Esophagus (tissue), 2 donors: Measurements from ENCODE around the gene SURF2. TPM values are rescaled to one million over a fixed set of nuclear protein-coding genes. Genes with fewer than 3 reads are reported as not detected.

ENCODE experiments used
- H3K27ac ChIP-seq, 2 donors: one replicate each; pipeline ENCODE4 v1.5.1; 2013; ENCODE audit warnings: low read depth in 2 of 2, mild to moderate bottlenecking in 2 of 2, inconsistent platforms in 1 of 2, low read length in 1 of 2, moderate library complexity in 1 of 2
- H3K27me3 ChIP-seq, 2 donors: one replicate each; pipeline ENCODE4 v1.6.1; 2013; ENCODE audit warnings: low read length in 2 of 2, control low read depth in 1 of 2, mild to moderate bottlenecking in 1 of 2; ENCODE audit not compliant: insufficient read depth in 2 of 2, control insufficient read depth in 1 of 2
- H3K36me3 ChIP-seq, 2 donors: one replicate each; pipeline ENCODE4 v1.6.1; 2013; ENCODE audit warnings: low read length in 1 of 2; ENCODE audit not compliant: control insufficient read depth in 2 of 2, insufficient read depth in 2 of 2
- H3K4me1 ChIP-seq, 2 donors: one replicate each; pipeline ENCODE4 v1.6.1; 2013; ENCODE audit warnings: low read length in 1 of 2; ENCODE audit not compliant: control insufficient read depth in 2 of 2, insufficient read depth in 2 of 2
- H3K4me3 ChIP-seq, 2 donors: one replicate each; pipeline ENCODE4 v1.5.1; 2013; ENCODE audit warnings: low read length in 2 of 2, mild to moderate bottlenecking in 2 of 2, low read depth in 1 of 2, moderate library complexity in 1 of 2
- H3K9me3 ChIP-seq, 2 donors: one replicate each; pipeline ENCODE4 v1.6.1; 2013; ENCODE audit warnings: mild to moderate bottlenecking in 2 of 2, low read depth in 1 of 2, low read length in 1 of 2, moderate library complexity in 1 of 2; ENCODE audit not compliant: control insufficient read depth in 2 of 2, insufficient read depth in 1 of 2
- WGBS, 2 donors: extraction: QIAGEN DNeasy Blood & Tissue Kit; methylation state at CpG; one replicate each; pipeline ENCODE4 v1.1.7; 2013; 5-methylcytosine and 5-hydroxymethylcytosine counted together
- polyA plus RNA-seq, 2 donors: library from polyadenylated mRNA; stranded (reverse); fragments of 200-250 nt; gene quantifications; one replicate each; pipeline ENCODE4 v1.2.3, GENCODE V29; 2013
- donor health status: healthy with polysubstance abuse.
- donor health status: Bipolar disorder and iron deficiency.

SURF2 gene
- polyA plus RNA-seq, 2 donors = 32.9 to 36.4 TPM

DNA sequence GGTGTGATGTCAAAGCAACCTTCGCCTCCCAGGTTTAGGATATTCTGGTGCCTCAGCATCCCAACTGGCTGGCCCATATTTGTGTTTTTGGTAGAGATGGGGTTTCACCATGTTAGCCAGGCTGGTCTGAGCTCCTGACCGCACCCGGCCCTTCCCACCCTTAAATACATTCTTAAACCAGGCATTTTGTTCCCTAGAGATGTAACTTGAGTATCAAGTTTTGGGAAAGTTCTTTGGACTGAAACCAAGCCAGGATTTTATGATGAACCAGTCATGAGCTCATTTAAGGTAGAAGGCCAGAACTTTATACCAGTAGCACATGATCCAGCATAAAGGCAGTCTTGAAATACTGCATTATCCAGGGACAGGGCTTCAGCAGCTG is 4.8 kb upstream of the SURF2 start:
- peaks cover 7 to 36% of the 10 kb centered on the region in 2 donors for H3K36me3 ChIP-seq
- H3K9me3 ChIP-seq = no peaks in the 10 kb centered on the region
- peaks cover 0 to 10% of the 10 kb centered on the region in 2 donors for H3K4me1 ChIP-seq
- H3K27me3 ChIP-seq = no peaks in the 10 kb centered on the region
- H3K4me3 ChIP-seq = no peak overlapping the region
- H3K27ac ChIP-seq = no peak overlapping the region
- WGBS, 2 donors = 84 to 90% methylated on average over 3 of the region's 3 CpGs

DNA sequence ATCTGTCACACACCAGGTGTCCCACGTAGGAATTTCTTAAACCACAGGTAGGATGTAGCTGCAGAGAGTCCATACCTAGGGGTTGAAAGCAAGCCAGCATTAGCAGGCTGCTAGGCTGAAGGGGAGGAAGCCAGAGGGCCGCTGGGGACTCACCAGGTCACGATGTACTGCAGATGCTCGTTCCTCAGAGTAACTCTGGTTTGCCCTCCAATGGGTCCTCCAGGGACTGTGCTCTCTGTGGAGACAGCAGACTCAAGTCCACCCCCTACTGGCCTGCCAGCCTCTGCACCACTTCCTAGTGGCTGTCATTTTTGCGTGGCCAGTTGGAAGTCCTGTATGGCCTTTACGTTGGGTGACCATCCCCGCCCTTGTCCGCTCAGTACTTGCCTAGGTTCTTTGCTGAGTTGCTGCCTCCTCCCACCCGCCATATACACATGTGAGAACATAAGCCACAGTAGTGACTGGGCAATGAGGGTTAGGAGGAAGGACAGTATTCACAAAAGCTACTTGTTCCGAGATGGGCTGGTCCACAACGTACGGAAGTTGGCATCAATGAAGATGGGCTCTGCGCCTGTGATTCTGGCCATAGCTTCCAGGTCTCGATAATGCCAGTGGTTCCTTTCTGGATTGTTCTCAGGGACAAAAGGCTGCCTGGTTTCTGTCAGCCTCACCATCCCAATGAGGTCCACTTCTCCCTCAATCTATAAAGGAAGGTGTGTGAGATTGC is 4.3 kb upstream of the SURF2 start:
- Histone ChIP-seq H3K4me1 (peaks cover 0 to 8% of the 10 kb centered on the region in 2 donors), H3K27ac (no peak overlapping the region), H3K4me3 (no peak overlapping the region), H3K36me3 (peaks cover 7 to 36% of the 10 kb centered on the region in 2 donors), H3K27me3 (no peaks in the 10 kb centered on the region), H3K9me3 (no peaks in the 10 kb centered on the region)
- 68 to 75% methylated on average over 14 of the region's 14 CpGs for WGBS, 2 donors

DNA sequence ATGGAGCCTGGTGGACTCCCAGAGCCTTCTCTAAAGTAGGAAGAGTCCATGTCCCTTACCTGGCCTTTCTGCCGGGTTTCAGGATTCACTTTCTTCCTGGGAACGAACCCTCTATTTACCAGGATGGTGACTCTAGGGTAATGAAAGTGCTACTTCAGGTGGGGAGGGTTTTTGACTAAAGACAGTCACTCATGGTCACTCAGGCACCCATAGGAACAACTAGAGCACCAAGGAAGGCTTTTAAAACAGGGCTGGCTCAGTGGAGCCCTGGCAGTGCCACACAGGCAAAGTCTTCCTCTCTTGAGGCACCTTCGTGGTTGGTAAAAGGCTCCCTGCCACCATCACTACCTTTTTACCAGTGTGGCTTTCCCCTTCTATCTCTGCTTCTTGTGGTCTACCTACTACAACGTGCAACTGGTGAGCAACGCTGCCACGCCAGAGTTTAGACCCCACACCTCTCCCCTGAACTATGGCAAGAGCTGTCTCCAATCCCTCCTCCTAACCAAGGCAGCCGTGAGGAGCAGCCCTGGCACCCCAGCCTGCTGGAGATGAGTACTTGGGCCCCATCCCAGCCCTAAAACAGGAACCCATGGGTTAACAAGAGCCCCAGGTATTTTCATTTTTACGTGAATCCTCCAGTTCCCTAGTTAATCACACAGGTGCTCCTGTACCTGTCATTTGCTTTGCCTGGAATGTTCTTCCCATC is 3.6 kb upstream of the SURF2 start:
- Histone ChIP-seq H3K4me3 (no peak overlapping the region), H3K4me1 (peaks cover 2 to 15% of the 10 kb centered on the region in 2 donors), H3K27ac (no peak overlapping the region), H3K36me3 (peaks cover 7 to 36% of the 10 kb centered on the region in 2 donors), H3K27me3 (no peaks in the 10 kb centered on the region), H3K9me3 (no peaks in the 10 kb centered on the region)
- WGBS, 2 donors = 64 to 68% methylated on average over 8 of the region's 8 CpGs

DNA sequence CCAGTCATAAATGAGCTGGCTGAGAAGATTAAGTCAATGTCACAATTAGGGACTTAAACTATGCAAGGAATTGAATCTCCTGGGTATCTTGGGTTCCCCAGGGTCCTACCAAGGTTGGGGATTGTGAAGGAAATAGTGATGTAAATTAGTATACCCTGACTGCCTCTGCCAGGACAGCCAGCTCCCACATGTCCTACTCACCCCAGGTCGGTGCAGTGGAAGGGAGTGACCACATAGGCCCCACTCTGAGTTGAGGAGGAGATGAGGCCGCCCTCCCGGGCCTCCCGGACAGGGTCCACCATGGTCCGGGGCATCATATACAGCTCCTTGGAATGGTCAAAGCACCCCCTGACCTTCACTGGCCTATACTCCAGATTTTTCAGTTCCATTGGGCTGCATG is 2.8 kb upstream of the SURF2 start:
- H3K27me3 ChIP-seq = no peaks in the 10 kb centered on the region
- no peak overlapping the region for H3K4me3 ChIP-seq
- peaks cover 7 to 38% of the 10 kb centered on the region in 2 donors for H3K36me3 ChIP-seq
- H3K9me3 ChIP-seq = no peaks in the 10 kb centered on the region
- 77 to 88% methylated on average over 5 of the region's 5 CpGs for WGBS, 2 donors
- H3K4me1 ChIP-seq = peaks cover 4 to 18% of the 10 kb centered on the region in 2 donors
- no peak overlapping the region for H3K27ac ChIP-seq

DNA sequence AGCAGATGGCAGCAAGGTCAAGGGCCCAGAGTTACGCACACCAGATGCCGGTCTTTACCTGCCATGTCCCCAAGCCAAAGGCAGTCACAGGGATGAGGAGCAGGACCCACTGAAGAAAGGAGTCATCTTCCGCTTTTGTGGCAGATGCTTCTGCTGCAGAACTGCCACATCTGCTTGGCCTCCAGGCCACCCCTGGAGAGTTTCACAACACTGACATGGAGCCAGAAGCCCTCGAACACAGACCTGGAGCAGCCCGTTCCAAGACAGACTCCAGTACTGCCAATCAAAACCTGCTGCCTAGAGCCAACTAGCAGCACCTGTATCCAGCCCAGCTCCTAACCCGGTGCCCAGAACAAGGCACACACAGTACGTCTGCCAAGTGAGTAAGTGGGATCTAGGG is 1.6 kb upstream of the SURF2 start:
- peaks cover 4 to 22% of the 10 kb centered on the region in 2 donors for H3K4me1 ChIP-seq
- H3K27me3 ChIP-seq = no peaks in the 10 kb centered on the region
- peak overlapping the region in 1 of 2 donors; percentile 14 for H3K27ac ChIP-seq
- H3K9me3 ChIP-seq = no peaks in the 10 kb centered on the region
- H3K36me3 ChIP-seq = peaks cover 7 to 44% of the 10 kb centered on the region in 2 donors
- WGBS, 2 donors = 76 to 77% methylated on average over 7 of the region's 7 CpGs
- H3K4me3 ChIP-seq = no peak overlapping the region

DNA sequence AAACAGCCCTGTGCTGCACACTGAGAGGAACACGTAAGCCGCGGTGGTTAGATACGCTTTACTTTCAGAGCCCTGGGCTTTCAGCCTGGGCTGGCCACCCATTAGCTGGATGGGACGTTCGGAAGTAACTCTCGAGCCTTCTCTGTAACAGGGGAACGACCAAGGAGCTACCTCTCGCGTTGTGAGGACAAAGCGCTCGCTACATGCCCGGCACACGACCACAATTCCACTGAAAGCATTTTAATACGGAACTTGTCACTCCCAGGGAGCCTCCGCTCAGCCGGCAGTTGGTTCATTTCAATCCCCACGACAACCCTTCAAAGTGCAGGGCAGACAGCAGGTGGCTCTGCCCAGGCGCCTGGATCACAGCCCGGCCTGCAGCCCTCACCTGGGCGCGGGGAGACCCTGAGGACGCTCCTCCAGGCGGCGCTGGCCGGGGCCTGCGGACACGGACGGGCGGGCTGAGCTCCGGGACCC is 431 bp upstream of the SURF2 start:
- H3K4me1 ChIP-seq = peaks cover 4 to 26% of the 10 kb centered on the region in 2 donors
- WGBS, 2 donors = 0 to 1% methylated on average over 23 to 31 of the region's 31 CpGs

DNA sequence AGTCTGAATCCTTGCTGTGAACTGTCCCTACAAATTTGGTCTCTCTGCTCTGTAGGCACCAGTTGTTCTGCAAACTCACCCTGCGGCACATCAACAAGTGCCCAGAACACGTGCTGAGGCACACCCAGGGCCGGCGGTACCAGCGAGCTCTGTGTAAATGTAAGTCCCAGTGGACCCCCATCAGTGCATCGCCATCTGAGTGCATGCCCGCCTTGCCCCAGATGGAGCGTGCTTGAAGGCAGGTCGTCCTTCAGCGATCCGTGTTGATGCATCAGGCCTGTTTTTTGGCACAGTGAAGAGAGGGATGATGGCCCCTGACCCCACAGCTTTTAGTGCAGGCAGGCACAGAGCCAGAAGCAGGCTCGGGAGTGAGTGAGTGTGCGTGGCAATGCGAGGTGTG is 1.3 kb downstream of the SURF2 start:
- Histone ChIP-seq H3K27ac (no peak overlapping the region), H3K36me3 (peaks cover 1 to 44% of the 10 kb centered on the region in 2 donors), H3K4me1 (peaks cover 4 to 31% of the 10 kb centered on the region in 2 donors), H3K27me3 (no peaks in the 10 kb centered on the region), H3K4me3 (peak overlapping the region in 1 of 2 donors; percentile 86), H3K9me3 (peaks cover 0 to 2% of the 10 kb centered on the region in 2 donors)
- WGBS, 2 donors = 70 to 74% methylated on average over 14 of the region's 14 CpGs

More for the DNA sequence above, 431 bp upstream of the SURF2 start:
- Histone ChIP-seq H3K27ac (peak overlapping the region; percentile 77 to 80), H3K36me3 (peaks cover 4 to 45% of the 10 kb centered on the region in 2 donors), H3K4me3 (peak overlapping the region; percentile 68 to 86), H3K9me3 (no peaks in the 10 kb centered on the region), H3K27me3 (no peaks in the 10 kb centered on the region)

DNA sequence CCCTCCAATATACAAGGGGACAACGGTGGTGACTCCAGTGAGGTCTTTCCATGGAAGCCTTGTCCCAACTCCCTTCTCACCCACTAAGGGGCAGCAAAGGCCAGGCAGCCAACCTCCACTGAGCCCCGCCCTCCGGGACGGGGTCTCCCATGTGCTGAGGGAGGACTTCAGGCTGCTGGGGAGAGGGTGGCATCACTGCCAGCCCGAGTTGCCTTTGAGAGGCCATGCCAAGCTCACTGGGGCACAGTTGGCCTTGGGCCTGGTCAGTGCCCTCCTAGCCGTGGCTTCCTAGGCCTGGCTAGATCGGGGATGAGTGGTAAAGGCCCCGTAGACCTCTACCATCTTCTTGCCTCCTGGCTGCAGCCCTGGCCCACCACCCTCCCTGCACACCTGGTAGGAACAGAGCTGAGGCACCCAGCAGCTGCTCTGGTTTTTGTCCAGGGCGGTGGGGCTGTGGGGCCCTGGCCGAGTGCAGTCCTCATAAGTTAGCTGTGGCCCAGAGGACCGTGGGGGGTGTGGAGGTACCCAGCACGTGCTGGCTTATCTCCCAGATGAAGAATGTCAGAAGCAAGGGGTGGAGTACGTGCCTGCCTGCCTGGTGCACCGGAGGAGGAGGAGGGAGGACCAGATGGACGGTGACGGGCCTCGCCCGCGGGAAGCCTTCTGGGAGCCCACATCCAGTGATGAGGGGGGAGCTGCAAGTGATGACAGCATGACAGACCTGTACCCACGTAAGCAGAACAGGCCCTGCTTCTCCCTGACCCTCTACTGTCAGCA is 3.2 kb downstream of the SURF2 start:
- Histone ChIP-seq H3K4me3 (no peak overlapping the region), H3K27me3 (no peaks in the 10 kb centered on the region), H3K27ac (no peak overlapping the region), H3K4me1 (peaks cover 4 to 36% of the 10 kb centered on the region in 2 donors), H3K9me3 (peaks cover 0 to 2% of the 10 kb centered on the region in 2 donors), H3K36me3 (peaks cover 6 to 39% of the 10 kb centered on the region in 2 donors)
- 45 to 53% methylated on average over 20 of the region's 20 CpGs for WGBS, 2 donors
